ENCODE data around the gene FALEC.

- no peak for TF ChIP-seq POLR2A (IDR thresholded peaks at IDR 0.05)
- TF ChIP-seq CTCF (IDR thresholded peaks at IDR 0.05) = no peak
Observed at GRCh38 chr1:150563340-150564038, 47.9 kb downstream of the FALEC start.

All from right lobe of liver (tissue), 4 donors.